Testis (tissue), 2 donors: ENCODE results near the gene PSMC5.

Source experiments
- CTCF ChIP-seq, 3 experiments: fragments of 450-650 bp in 2 of 3; fragments of 200-600 bp in 1 of 3; sonication (generic) in 1 of 3; IDR thresholded peaks; one replicate each; pipeline ENCODE4 v1.5.1; 2016 to 2019; ENCODE audit warnings: antibody characterized with exemption in 3 of 3, mild to moderate bottlenecking in 2 of 3, moderate library complexity in 1 of 3
- POLR2A ChIP-seq: fragments of 450-650 bp; IDR thresholded peaks from one replicate; pipeline ENCODE4 v1.6.1; 2017; ENCODE audit warnings: antibody characterized with exemption, mild to moderate bottlenecking, moderate library complexity

- TF ChIP-seq CTCF (IDR thresholded peaks at IDR 0.05) (no peak), POLR2A (no peak)
Measured at GRCh38 chr17:63845509-63845908, 18.3 kb downstream of the PSMC5 start.
